Neural cell (in vitro differentiated cells): ENCODE measurements around the gene POMGNT2.

Source experiments
- EP300 ChIP-seq: fragments of 450-650 bp; conservative IDR thresholded peaks from 2 replicates; pipeline ENCODE4 v1.6.1; 2014; ENCODE audit warnings: antibody characterized with exemption, mild to moderate bottlenecking, moderate library complexity; ENCODE audit not compliant: poor library complexity, severe bottlenecking
- EZH2 ChIP-seq: fragments of 200-600, 300-800 bp; shearing (Covaris generic), sonication (generic); IDR thresholded peaks from 2 replicates; pipeline ENCODE4 v1.6.1; 2014; ENCODE audit warnings: antibody characterized with exemption, low read length, borderline replicate concordance, mild to moderate bottlenecking; ENCODE audit not compliant: insufficient read depth, poor library complexity, severe bottlenecking
- POLR2AphosphoS5 ChIP-seq: IDR thresholded peaks from 2 replicates; pipeline ENCODE4 v1.6.1; 2012
- SMC3 ChIP-seq: fragments of 450-650 bp; conservative IDR thresholded peaks from 2 replicates; pipeline ENCODE4 v1.6.1; 2014; ENCODE audit warnings: antibody characterized with exemption, mild to moderate bottlenecking, moderate library complexity; ENCODE audit not compliant: poor library complexity
- TF ChIP-seq, protein P1 (sequence below): fragments of 450-650 bp; IDR thresholded peaks from 2 replicates; pipeline ENCODE4 v1.5.1; 2014; ENCODE audit warnings: antibody characterized with exemption, mild to moderate bottlenecking, moderate library complexity; ENCODE audit not compliant: poor library complexity, severe bottlenecking

DNA sequence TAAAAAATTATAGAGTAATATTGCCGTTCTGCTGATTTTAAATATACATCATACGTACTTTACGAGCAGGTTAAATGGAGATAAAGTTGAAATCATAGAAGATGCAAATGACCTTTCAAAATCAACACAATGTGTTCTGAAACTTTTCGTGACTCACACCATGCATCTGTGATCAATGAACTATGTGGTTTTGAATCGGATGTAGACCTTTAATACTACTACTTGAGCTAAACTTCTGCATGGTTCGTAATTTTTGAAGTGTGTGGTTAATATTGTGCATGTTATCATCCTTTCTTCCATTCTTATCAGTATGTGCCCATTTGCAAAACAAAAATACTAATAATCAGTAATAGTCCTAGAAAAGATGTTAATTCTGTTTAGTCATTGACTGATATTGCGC, 67.9 kb downstream of the POMGNT2 start:
- no peak for TF ChIP-seq SMC3
- no peak for TF ChIP-seq EZH2
- TF ChIP-seq, protein P1, sequence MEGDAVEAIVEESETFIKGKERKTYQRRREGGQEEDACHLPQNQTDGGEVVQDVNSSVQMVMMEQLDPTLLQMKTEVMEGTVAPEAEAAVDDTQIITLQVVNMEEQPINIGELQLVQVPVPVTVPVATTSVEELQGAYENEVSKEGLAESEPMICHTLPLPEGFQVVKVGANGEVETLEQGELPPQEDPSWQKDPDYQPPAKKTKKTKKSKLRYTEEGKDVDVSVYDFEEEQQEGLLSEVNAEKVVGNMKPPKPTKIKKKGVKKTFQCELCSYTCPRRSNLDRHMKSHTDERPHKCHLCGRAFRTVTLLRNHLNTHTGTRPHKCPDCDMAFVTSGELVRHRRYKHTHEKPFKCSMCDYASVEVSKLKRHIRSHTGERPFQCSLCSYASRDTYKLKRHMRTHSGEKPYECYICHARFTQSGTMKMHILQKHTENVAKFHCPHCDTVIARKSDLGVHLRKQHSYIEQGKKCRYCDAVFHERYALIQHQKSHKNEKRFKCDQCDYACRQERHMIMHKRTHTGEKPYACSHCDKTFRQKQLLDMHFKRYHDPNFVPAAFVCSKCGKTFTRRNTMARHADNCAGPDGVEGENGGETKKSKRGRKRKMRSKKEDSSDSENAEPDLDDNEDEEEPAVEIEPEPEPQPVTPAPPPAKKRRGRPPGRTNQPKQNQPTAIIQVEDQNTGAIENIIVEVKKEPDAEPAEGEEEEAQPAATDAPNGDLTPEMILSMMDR = no peak
- TF ChIP-seq POLR2AphosphoS5 = no peak
- no peak for TF ChIP-seq EP300
